GM23338 (cell line): ENCODE results near the gene CSTB. TPM values are rescaled to one million over a fixed set of nuclear protein-coding genes. Genes with fewer than 3 reads are reported as not detected.

ENCODE experiments used
- ATAC-seq: fragments of 200-7000 bp; cut with Tn5 transposase; 3 replicates; pipeline ENCODE4 v1.9.1; 2020
- DNase-seq: peaks from one replicate; pipeline ENCODE4 v3.0.0-alpha.2; 2015; ENCODE audit warnings: low spot score
- H2AFZ ChIP-seq: fragments of 200-600 bp; sonication (generic); 2 replicates; pipeline ENCODE4 v1.8.0; 2016; ENCODE audit warnings: antibody characterized with exemption, mild to moderate bottlenecking, moderate library complexity
- H3F3A ChIP-seq: fragments of 200-600 bp; sonication (generic); replicated peaks from 2 replicates; pipeline ENCODE4 v1.8.0; 2017; ENCODE audit warnings: antibody characterized with exemption, mixed run types, low read depth
- H3K27ac ChIP-seq: fragments of 200-600 bp; sonication (generic); 2 replicates; pipeline ENCODE4 v1.6.1; 2016; ENCODE audit warnings: low read depth
- H3K27me3 ChIP-seq: fragments of 200-600 bp; sonication (generic); 2 replicates; pipeline ENCODE4 v1.8.0; 2016; ENCODE audit warnings: mild to moderate bottlenecking, mixed run types, moderate library complexity; ENCODE audit not compliant: insufficient read depth
- H3K36me3 ChIP-seq: fragments of 200-600 bp; sonication (generic); 2 replicates; pipeline ENCODE4 v1.8.0; 2016; ENCODE audit warnings: mild to moderate bottlenecking; ENCODE audit not compliant: insufficient read depth
- H3K4me1 ChIP-seq: fragments of 200-600 bp; sonication (generic); 2 replicates; pipeline ENCODE4 v1.8.0; 2016; ENCODE audit warnings: mild to moderate bottlenecking, moderate library complexity; ENCODE audit not compliant: insufficient read depth
- H3K4me2 ChIP-seq: fragments of 200-600 bp; sonication (generic); 2 replicates; pipeline ENCODE4 v1.7.1; 2017; ENCODE audit warnings: mixed run types
- H3K4me3 ChIP-seq: fragments of 200-600 bp; sonication (generic); 2 replicates; pipeline ENCODE4 v1.6.1; 2016; ENCODE audit warnings: mixed run types
- H3K79me2 ChIP-seq: fragments of 200-600 bp; sonication (generic); replicated peaks from 2 replicates; pipeline ENCODE4 v1.8.0; 2017; ENCODE audit warnings: mild to moderate bottlenecking; ENCODE audit not compliant: insufficient read depth
- H3K9me2 ChIP-seq: fragments of 200-600 bp; sonication (generic); 2 replicates; pipeline ENCODE4 v1.8.0; 2017; ENCODE audit not compliant: insufficient read depth
- H4K20me1 ChIP-seq: fragments of 200-600 bp; sonication (generic); replicated peaks from 2 replicates; pipeline ENCODE4 v1.8.0; 2017; ENCODE audit warnings: mild to moderate bottlenecking; ENCODE audit not compliant: insufficient read depth
- H3K27ac Mint-ChIP-seq: 2 replicates; pipeline ENCODE4 v1.8.0; 2020; ENCODE audit warnings: inconsistent platforms, mild to moderate bottlenecking, moderate library complexity, mixed read lengths
- H3K27me3 Mint-ChIP-seq: 3 replicates; pipeline ENCODE4 v1.8.0; 2022; ENCODE audit warnings: low read depth, mild to moderate bottlenecking, moderate library complexity, mixed read lengths, inconsistent platforms; ENCODE audit not compliant: insufficient read depth, poor library complexity
- H3K36me3 Mint-ChIP-seq: 3 replicates; pipeline ENCODE4 v1.8.0; 2021; ENCODE audit warnings: low read depth, mild to moderate bottlenecking, inconsistent platforms, moderate library complexity, mixed read lengths
- H3K4me1 Mint-ChIP-seq: 3 replicates; pipeline ENCODE4 v1.8.0; 2020; ENCODE audit warnings: mild to moderate bottlenecking, inconsistent platforms, mixed read lengths
- H3K4me3 Mint-ChIP-seq: 3 replicates; pipeline ENCODE4 v1.8.0; 2021; ENCODE audit warnings: moderate library complexity, mild to moderate bottlenecking, inconsistent platforms, mixed read lengths
- H3K9me3 Mint-ChIP-seq: 3 replicates; pipeline ENCODE4 v1.8.0; 2020; ENCODE audit warnings: moderate library complexity, mild to moderate bottlenecking, inconsistent platforms, mixed read lengths
- CREB1 ChIP-seq: fragments of 250-450 bp; sonication (Bioruptor Pico); IDR thresholded peaks from 2 replicates; pipeline ENCODE4 v1.5.0; 2020; ENCODE audit warnings: low read depth, mild to moderate bottlenecking, moderate library complexity
- EZH2 ChIP-seq: fragments of 200-600 bp; sonication (generic); IDR thresholded peaks from one replicate; pipeline ENCODE4 v1.8.0; 2017; ENCODE audit warnings: antibody characterized with exemption, mild to moderate bottlenecking, low read depth; ENCODE audit not compliant: unreplicated experiment
- EZH2phosphoT487 ChIP-seq: fragments of 200-600 bp; sonication (generic); IDR thresholded peaks from one replicate; pipeline ENCODE4 v1.8.1; 2018; ENCODE audit warnings: antibody characterized with exemption; ENCODE audit not compliant: unreplicated experiment
- JUNB ChIP-seq: IDR thresholded peaks from one replicate; pipeline ENCODE4 v1.6.1; 2016; ENCODE audit warnings: antibody characterized with exemption; ENCODE audit not compliant: unreplicated experiment
- NANOG ChIP-seq: IDR thresholded peaks from 2 replicates; pipeline ENCODE4 v1.6.1; 2016; ENCODE audit warnings: antibody characterized with exemption, borderline replicate concordance
- POLR2AphosphoS5 ChIP-seq: IDR thresholded peaks from 2 replicates; pipeline ENCODE4 v1.6.1; 2016; ENCODE audit warnings: antibody characterized with exemption, low read depth
- STAT1 ChIP-seq: IDR thresholded peaks from one replicate; pipeline ENCODE4 v1.6.1; 2016; ENCODE audit warnings: antibody characterized with exemption; ENCODE audit not compliant: unreplicated experiment
- ZNF114 ChIP-seq: fragments of 250-450 bp; sonication (Bioruptor Pico); IDR thresholded peaks from 2 replicates; pipeline ENCODE4 v1.5.0; 2020; ENCODE audit warnings: mild to moderate bottlenecking, moderate library complexity
- ZNF331 ChIP-seq: fragments of 250-450 bp; sonication (Bioruptor Pico); IDR thresholded peaks from 2 replicates; pipeline ENCODE4 v1.5.0; 2020; ENCODE audit warnings: low read depth, mild to moderate bottlenecking, moderate library complexity
- polyA plus RNA-seq: library from polyadenylated mRNA; unstranded; fragments of >200 nt; fragmentation: Nextera tagmentation; extraction: Ambion mirVana; gene quantifications from 2 replicates; pipeline ENCODE4 v1.2.1, GENCODE V29; 2016
- total RNA-seq: library from RNA; depleted of rRNA; stranded (reverse); fragments of >200 nt; shearing (Covaris generic); gene quantifications from 2 replicates; pipeline ENCODE4 v1.2.3, GENCODE V29; 2014
- TF ChIP-seq, protein P1 (sequence below): fragments of 250-450 bp; sonication (Bioruptor Pico); IDR thresholded peaks from 2 replicates; pipeline ENCODE4 v1.5.0; 2020; ENCODE audit warnings: mild to moderate bottlenecking, moderate library complexity
- TF ChIP-seq, protein P2 (sequence below): IDR thresholded peaks from one replicate; pipeline ENCODE4 v1.6.1; 2018; ENCODE audit warnings: antibody characterized with exemption; ENCODE audit not compliant: unreplicated experiment
- TF ChIP-seq, protein P3 (sequence below), 2 experiments: fragments of 200-600 bp in 1 of 2; sonication (generic) in 1 of 2; conservative IDR thresholded peaks; 2 replicates each; pipeline versions ENCODE4 v1.5.1 to v1.6.1; 2016 to 2017; ENCODE audit warnings: antibody characterized with exemption in 2 of 2, low read depth in 2 of 2, mild to moderate bottlenecking in 2 of 2, moderate library complexity in 1 of 2

CSTB gene
- total and polyA plus RNA-seq, 2 experiments from 2014 or later: 10.0 to 142 TPM

DNA sequence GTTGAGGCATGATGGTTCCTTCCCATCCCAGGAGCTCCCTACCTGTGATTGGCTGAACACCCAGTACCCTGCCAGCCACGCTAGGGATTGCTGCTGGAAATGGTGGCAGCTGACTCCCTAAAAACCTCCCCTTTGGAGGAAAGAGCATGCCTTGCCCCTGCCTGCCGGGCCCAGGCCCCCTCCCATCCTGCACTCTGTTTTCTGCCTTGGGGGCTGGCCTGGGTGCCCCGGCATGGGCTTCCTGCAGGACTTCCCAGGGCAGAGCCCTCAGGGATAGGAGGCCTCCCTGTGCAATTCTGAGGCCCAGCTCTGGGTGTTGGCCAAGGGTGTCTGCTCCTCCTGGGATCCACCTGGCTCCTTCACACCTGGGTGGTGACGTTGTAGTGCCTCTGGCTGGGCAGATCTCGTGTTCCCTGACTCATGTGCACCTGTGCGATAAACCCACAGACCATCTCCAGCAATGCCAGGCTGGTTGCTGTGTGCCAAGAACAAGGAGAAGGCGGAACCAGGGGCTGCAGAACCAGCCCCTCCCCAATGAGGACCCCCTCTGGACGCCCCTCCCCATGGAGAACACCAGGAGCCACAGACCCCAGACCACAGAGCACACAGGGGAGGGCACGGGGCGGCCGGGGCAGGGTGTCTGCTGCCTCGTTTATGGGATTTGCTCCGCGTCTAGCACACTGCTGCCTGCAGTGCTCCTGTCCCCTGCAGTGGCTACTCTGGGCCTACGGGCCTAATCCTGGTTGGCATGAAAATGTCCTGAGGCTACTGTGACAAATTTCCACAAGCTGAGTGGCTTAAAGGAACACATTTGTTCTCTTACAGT lies 13.6 kb downstream of the CSTB start (continued):
- TF ChIP-seq, protein P1, sequence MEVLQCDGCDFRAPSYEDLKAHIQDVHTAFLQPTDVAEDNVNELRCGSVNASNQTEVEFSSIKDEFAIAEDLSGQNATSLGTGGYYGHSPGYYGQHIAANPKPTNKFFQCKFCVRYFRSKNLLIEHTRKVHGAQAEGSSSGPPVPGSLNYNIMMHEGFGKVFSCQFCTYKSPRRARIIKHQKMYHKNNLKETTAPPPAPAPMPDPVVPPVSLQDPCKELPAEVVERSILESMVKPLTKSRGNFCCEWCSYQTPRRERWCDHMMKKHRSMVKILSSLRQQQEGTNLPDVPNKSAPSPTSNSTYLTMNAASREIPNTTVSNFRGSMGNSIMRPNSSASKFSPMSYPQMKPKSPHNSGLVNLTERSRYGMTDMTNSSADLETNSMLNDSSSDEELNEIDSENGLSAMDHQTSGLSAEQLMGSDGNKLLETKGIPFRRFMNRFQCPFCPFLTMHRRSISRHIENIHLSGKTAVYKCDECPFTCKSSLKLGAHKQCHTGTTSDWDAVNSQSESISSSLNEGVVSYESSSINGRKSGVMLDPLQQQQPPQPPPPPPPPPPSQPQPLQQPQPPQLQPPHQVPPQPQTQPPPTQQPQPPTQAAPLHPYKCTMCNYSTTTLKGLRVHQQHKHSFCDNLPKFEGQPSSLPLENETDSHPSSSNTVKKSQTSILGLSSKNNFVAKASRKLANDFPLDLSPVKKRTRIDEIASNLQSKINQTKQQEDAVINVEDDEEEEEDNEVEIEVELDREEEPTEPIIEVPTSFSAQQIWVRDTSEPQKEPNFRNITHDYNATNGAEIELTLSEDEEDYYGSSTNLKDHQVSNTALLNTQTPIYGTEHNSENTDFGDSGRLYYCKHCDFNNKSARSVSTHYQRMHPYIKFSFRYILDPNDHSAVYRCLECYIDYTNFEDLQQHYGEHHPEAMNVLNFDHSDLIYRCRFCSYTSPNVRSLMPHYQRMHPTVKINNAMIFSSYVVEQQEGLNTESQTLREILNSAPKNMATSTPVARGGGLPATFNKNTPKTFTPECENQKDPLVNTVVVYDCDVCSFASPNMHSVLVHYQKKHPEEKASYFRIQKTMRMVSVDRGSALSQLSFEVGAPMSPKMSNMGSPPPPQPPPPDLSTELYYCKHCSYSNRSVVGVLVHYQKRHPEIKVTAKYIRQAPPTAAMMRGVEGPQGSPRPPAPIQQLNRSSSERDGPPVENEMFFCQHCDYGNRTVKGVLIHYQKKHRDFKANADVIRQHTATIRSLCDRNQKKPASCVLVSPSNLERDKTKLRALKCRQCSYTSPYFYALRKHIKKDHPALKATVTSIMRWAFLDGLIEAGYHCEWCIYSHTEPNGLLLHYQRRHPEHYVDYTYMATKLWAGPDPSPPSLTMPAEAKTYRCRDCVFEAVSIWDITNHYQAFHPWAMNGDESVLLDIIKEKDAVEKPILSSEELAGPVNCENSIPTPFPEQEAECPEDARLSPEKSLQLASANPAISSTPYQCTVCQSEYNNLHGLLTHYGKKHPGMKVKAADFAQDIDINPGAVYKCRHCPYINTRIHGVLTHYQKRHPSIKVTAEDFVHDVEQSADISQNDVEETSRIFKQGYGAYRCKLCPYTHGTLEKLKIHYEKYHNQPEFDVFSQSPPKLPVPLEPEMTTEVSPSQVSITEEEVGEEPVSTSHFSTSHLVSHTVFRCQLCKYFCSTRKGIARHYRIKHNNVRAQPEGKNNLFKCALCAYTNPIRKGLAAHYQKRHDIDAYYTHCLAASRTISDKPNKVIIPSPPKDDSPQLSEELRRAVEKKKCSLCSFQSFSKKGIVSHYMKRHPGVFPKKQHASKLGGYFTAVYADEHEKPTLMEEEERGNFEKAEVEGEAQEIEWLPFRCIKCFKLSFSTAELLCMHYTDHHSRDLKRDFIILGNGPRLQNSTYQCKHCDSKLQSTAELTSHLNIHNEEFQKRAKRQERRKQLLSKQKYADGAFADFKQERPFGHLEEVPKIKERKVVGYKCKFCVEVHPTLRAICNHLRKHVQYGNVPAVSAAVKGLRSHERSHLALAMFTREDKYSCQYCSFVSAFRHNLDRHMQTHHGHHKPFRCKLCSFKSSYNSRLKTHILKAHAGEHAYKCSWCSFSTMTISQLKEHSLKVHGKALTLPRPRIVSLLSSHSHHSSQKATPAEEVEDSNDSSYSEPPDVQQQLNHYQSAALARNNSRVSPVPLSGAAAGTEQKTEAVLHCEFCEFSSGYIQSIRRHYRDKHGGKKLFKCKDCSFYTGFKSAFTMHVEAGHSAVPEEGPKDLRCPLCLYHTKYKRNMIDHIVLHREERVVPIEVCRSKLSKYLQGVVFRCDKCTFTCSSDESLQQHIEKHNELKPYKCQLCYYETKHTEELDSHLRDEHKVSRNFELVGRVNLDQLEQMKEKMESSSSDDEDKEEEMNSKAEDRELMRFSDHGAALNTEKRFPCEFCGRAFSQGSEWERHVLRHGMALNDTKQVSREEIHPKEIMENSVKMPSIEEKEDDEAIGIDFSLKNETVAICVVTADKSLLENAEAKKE: no peak

DNA sequence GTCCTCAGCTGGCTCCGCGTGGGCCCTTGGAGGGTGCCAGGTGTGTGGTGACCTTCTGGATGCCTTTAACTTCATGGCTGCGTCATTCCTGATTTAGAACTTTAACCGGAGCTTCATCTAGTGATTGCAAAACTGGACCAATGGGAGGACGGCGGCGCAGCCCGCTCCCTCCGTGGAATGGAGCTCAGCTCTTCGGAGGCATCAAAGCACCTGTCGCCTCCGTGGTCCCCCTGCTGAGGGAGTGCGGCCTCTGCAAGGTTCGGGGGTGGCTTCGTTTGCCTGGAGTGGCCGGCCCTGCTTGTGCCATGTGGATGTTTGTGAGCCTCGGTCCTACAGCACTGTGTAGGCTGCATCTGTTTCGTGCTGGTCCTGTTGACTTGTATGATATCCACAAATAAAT lies 14.2 kb downstream of the CSTB start:
- Histone ChIP-seq H4K20me1 (no peaks in the 10 kb centered on the region), H3K4me3 (no peak overlapping the region), H3F3A (no peaks in the 10 kb centered on the region), H3K27me3 (no peaks in the 10 kb centered on the region), H3K27ac (no peak overlapping the region), H3K36me3 (no peaks in the 10 kb centered on the region), H3K4me1 (no peaks in the 10 kb centered on the region), H3K9me2 (no peaks in the 10 kb centered on the region), H3K4me2 (no peak overlapping the region), H2AFZ (no peak overlapping the region), H3K79me2 (no peaks in the 10 kb centered on the region)
- H3K4me3 Mint-ChIP-seq: no peak overlapping the region
- no peak overlapping the region for H3K27ac Mint-ChIP-seq
- no peak for DNase-seq
- no peaks in the 10 kb centered on the region for H3K4me1 Mint-ChIP-seq
- peaks cover 2% of the 10 kb centered on the region for H3K27me3 Mint-ChIP-seq
- ATAC-seq: no peak
- H3K36me3 Mint-ChIP-seq: peaks cover 24% of the 10 kb centered on the region
- H3K9me3 Mint-ChIP-seq: no peaks in the 10 kb centered on the region
- TF ChIP-seq, protein P2, sequence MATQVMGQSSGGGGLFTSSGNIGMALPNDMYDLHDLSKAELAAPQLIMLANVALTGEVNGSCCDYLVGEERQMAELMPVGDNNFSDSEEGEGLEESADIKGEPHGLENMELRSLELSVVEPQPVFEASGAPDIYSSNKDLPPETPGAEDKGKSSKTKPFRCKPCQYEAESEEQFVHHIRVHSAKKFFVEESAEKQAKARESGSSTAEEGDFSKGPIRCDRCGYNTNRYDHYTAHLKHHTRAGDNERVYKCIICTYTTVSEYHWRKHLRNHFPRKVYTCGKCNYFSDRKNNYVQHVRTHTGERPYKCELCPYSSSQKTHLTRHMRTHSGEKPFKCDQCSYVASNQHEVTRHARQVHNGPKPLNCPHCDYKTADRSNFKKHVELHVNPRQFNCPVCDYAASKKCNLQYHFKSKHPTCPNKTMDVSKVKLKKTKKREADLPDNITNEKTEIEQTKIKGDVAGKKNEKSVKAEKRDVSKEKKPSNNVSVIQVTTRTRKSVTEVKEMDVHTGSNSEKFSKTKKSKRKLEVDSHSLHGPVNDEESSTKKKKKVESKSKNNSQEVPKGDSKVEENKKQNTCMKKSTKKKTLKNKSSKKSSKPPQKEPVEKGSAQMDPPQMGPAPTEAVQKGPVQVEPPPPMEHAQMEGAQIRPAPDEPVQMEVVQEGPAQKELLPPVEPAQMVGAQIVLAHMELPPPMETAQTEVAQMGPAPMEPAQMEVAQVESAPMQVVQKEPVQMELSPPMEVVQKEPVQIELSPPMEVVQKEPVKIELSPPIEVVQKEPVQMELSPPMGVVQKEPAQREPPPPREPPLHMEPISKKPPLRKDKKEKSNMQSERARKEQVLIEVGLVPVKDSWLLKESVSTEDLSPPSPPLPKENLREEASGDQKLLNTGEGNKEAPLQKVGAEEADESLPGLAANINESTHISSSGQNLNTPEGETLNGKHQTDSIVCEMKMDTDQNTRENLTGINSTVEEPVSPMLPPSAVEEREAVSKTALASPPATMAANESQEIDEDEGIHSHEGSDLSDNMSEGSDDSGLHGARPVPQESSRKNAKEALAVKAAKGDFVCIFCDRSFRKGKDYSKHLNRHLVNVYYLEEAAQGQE: no peak
- TF ChIP-seq NANOG (no peak), ZNF331 (CRISPR knock-in tag) (no peak), JUNB (no peak), CREB1 (no peak), EZH2phosphoT487 (no peak), ZNF114 (CRISPR knock-in tag) (no peak), POLR2AphosphoS5 (no peak), STAT1 (no peak), EZH2 (no peak)
- TF ChIP-seq, protein P3, sequence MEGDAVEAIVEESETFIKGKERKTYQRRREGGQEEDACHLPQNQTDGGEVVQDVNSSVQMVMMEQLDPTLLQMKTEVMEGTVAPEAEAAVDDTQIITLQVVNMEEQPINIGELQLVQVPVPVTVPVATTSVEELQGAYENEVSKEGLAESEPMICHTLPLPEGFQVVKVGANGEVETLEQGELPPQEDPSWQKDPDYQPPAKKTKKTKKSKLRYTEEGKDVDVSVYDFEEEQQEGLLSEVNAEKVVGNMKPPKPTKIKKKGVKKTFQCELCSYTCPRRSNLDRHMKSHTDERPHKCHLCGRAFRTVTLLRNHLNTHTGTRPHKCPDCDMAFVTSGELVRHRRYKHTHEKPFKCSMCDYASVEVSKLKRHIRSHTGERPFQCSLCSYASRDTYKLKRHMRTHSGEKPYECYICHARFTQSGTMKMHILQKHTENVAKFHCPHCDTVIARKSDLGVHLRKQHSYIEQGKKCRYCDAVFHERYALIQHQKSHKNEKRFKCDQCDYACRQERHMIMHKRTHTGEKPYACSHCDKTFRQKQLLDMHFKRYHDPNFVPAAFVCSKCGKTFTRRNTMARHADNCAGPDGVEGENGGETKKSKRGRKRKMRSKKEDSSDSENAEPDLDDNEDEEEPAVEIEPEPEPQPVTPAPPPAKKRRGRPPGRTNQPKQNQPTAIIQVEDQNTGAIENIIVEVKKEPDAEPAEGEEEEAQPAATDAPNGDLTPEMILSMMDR (conservative IDR thresholded peaks at IDR 0.05; ENCODE audit: low read depth in 2 of 2): no peak
